DND-41 (cell line): ENCODE measurements around the gene GAST.

ENCODE experiments used
- EZH2 ChIP-seq: IDR thresholded peaks from 3 replicates; pipeline ENCODE4 v1.6.1; 2012; ENCODE audit warnings: borderline replicate concordance, low read depth, mild to moderate bottlenecking, moderate library complexity, low read length, inconsistent platforms; ENCODE audit not compliant: severe bottlenecking
- TF ChIP-seq, protein P1 (sequence below): IDR thresholded peaks from 2 replicates; pipeline ENCODE4 v1.5.1; 2012; ENCODE audit warnings: borderline replicate concordance, low read length, moderate library complexity, mild to moderate bottlenecking; ENCODE audit not compliant: poor library complexity, severe bottlenecking; ENCODE audit errors: extremely low read depth

DNA sequence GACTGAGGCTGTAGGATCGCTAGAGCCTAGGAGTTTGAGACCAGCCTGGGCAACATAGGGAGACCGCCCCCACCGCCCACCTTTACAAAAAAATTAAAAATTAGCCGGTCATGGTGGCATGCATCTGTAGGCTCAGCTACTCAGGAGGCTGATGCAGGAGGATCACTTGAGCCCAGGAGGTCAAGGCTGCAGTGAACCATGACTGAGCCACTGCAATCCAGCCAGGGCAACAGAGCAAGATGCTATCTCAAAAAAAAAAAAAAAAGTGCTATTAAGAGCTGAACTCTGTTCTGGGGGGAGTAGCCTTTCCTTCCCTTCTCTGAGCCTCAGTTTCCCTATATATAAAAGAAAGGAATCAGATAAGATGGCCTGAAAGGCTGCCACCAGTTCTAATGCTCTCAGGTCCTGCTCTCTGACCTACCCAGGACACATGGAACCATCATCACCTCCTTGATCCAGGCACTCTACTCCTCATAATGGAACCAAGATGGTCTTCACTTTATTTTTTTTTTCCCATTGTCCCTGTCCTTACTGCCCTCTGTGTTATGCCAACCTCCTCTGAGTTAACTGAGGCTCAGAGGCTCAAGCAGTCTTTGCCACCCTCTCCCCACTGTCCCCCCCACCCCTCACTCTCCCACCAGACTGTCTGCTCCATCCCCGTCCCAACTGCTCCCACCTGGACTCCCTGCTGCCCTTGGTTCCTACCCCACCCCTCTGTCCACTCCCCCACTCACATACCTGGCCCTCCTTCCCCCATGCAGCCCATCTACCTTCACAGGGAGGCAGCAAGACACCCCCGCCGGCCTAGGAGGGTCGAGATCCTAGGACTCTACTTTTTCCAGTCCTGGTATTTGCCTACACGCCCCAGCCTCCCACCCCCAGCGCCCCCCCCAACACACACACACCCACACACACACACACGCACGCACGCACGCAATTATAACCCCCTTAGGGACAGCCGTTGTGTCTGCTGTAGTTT lies 47.3 kb upstream of the GAST start:
- TF ChIP-seq, protein P1, sequence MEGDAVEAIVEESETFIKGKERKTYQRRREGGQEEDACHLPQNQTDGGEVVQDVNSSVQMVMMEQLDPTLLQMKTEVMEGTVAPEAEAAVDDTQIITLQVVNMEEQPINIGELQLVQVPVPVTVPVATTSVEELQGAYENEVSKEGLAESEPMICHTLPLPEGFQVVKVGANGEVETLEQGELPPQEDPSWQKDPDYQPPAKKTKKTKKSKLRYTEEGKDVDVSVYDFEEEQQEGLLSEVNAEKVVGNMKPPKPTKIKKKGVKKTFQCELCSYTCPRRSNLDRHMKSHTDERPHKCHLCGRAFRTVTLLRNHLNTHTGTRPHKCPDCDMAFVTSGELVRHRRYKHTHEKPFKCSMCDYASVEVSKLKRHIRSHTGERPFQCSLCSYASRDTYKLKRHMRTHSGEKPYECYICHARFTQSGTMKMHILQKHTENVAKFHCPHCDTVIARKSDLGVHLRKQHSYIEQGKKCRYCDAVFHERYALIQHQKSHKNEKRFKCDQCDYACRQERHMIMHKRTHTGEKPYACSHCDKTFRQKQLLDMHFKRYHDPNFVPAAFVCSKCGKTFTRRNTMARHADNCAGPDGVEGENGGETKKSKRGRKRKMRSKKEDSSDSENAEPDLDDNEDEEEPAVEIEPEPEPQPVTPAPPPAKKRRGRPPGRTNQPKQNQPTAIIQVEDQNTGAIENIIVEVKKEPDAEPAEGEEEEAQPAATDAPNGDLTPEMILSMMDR = no peak
- TF ChIP-seq EZH2 = no peak
